HEK293 (cell line): Measurements from ENCODE around the gene VPS13D.

Experiments used
- SALL2 ChIP-seq: fragments of 450-650 bp; formaldehyde crosslinking; IDR thresholded peaks from 2 replicates; pipeline ENCODE4 v1.5.0; 2017; ENCODE audit warnings: missing biosample characterization, mild to moderate bottlenecking, missing genetic modification characterization, borderline replicate concordance
- YY1 ChIP-seq: fragments of 450-650 bp; formaldehyde crosslinking; IDR thresholded peaks from 2 replicates; pipeline ENCODE4 v1.5.1; 2018; ENCODE audit warnings: missing biosample characterization, missing genetic modification characterization
- ZBTB7A ChIP-seq: fragments of 450-650 bp; formaldehyde crosslinking; IDR thresholded peaks from 2 replicates; pipeline ENCODE4 v1.5.1; 2016; ENCODE audit warnings: low read depth, missing biosample characterization, missing genetic modification characterization
- ZNF138 ChIP-seq: fragments of 450-650 bp; formaldehyde crosslinking; IDR thresholded peaks from 2 replicates; pipeline ENCODE4 v1.5.1; 2016; ENCODE audit warnings: missing biosample characterization, missing genetic modification characterization, borderline replicate concordance
- ZNF324 ChIP-seq: fragments of 450-650 bp; formaldehyde crosslinking; IDR thresholded peaks from 2 replicates; pipeline ENCODE4 v1.5.1; 2016; ENCODE audit warnings: missing biosample characterization, missing genetic modification characterization
- ZNF501 ChIP-seq: fragments of 450-650 bp; formaldehyde crosslinking; IDR thresholded peaks from 2 replicates; pipeline ENCODE4 v1.5.1; 2016; ENCODE audit warnings: missing biosample characterization, missing genetic modification characterization
- ZNF621 ChIP-seq: fragments of 450-650 bp; formaldehyde crosslinking; IDR thresholded peaks from 2 replicates; pipeline ENCODE4 v1.5.1; 2017; ENCODE audit warnings: missing biosample characterization, missing genetic modification characterization
- ZNF624 ChIP-seq: fragments of 450-650 bp; formaldehyde crosslinking; IDR thresholded peaks from 2 replicates; pipeline ENCODE4 v1.5.1; 2017; ENCODE audit warnings: missing biosample characterization, missing genetic modification characterization
- ZNF677 ChIP-seq: fragments of 450-650 bp; IDR thresholded peaks from 2 replicates; pipeline ENCODE4 v1.5.0; 2018; ENCODE audit warnings: missing biosample characterization, mild to moderate bottlenecking, missing genetic modification characterization, moderate library complexity
- TF ChIP-seq, protein P1 (sequence below): fragments of 450-650 bp; formaldehyde crosslinking; IDR thresholded peaks from 2 replicates; pipeline ENCODE4 v1.5.1; 2016; ENCODE audit warnings: missing biosample characterization, missing genetic modification characterization
- TF ChIP-seq, protein P2 (sequence below): fragments of 450-650 bp; formaldehyde crosslinking; IDR thresholded peaks from 2 replicates; pipeline ENCODE4 v1.5.1; 2016; ENCODE audit warnings: missing biosample characterization, missing genetic modification characterization
- TF ChIP-seq, protein P3 (sequence below): fragments of 450-650 bp; formaldehyde crosslinking; IDR thresholded peaks from 2 replicates; pipeline ENCODE4 v1.5.1; 2016; ENCODE audit warnings: missing biosample characterization, missing genetic modification characterization

DNA sequence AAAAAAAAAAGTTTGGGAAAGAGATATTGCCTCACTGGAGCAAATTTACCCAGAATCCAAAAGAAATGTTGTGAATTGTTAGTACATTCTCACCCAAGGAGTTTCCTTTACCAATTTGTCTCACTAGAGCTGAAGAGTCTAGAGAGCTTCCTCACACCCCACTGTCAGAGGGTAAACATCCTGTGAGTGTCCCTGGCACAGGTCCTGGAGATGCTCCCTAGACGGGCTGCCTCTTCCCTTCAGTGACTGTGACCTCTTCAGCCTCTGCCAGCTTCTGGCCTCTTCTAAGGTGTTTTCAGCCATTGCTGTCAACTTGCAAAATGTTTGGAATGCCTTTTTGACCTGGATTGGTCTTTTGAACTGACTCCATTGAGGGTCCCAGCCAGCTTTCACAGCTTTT, 228.7 kb downstream of the VPS13D start:
- TF ChIP-seq, protein P1, sequence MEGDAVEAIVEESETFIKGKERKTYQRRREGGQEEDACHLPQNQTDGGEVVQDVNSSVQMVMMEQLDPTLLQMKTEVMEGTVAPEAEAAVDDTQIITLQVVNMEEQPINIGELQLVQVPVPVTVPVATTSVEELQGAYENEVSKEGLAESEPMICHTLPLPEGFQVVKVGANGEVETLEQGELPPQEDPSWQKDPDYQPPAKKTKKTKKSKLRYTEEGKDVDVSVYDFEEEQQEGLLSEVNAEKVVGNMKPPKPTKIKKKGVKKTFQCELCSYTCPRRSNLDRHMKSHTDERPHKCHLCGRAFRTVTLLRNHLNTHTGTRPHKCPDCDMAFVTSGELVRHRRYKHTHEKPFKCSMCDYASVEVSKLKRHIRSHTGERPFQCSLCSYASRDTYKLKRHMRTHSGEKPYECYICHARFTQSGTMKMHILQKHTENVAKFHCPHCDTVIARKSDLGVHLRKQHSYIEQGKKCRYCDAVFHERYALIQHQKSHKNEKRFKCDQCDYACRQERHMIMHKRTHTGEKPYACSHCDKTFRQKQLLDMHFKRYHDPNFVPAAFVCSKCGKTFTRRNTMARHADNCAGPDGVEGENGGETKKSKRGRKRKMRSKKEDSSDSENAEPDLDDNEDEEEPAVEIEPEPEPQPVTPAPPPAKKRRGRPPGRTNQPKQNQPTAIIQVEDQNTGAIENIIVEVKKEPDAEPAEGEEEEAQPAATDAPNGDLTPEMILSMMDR: no peak
- TF ChIP-seq, protein P2, sequence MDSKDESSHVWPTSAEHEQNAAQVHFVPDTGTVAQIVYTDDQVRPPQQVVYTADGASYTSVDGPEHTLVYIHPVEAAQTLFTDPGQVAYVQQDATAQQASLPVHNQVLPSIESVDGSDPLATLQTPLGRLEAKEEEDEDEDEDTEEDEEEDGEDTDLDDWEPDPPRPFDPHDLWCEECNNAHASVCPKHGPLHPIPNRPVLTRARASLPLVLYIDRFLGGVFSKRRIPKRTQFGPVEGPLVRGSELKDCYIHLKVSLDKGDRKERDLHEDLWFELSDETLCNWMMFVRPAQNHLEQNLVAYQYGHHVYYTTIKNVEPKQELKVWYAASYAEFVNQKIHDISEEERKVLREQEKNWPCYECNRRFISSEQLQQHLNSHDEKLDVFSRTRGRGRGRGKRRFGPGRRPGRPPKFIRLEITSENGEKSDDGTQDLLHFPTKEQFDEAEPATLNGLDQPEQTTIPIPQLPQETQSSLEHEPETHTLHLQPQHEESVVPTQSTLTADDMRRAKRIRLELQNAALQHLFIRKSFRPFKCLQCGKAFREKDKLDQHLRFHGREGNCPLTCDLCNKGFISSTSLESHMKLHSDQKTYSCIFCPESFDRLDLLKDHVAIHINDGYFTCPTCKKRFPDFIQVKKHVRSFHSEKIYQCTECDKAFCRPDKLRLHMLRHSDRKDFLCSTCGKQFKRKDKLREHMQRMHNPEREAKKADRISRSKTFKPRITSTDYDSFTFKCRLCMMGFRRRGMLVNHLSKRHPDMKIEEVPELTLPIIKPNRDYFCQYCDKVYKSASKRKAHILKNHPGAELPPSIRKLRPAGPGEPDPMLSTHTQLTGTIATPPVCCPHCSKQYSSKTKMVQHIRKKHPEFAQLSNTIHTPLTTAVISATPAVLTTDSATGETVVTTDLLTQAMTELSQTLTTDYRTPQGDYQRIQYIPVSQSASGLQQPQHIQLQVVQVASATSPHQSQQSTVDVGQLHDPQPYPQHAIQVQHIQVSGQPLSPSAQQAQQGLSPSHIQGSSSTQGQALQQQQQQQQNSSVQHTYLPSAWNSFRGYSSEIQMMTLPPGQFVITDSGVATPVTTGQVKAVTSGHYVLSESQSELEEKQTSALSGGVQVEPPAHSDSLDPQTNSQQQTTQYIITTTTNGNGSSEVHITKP: no peak
- TF ChIP-seq ZNF501 (tag by site-specific recombination): no peak
- TF ChIP-seq ZNF324: no peak
- TF ChIP-seq, protein P3, sequence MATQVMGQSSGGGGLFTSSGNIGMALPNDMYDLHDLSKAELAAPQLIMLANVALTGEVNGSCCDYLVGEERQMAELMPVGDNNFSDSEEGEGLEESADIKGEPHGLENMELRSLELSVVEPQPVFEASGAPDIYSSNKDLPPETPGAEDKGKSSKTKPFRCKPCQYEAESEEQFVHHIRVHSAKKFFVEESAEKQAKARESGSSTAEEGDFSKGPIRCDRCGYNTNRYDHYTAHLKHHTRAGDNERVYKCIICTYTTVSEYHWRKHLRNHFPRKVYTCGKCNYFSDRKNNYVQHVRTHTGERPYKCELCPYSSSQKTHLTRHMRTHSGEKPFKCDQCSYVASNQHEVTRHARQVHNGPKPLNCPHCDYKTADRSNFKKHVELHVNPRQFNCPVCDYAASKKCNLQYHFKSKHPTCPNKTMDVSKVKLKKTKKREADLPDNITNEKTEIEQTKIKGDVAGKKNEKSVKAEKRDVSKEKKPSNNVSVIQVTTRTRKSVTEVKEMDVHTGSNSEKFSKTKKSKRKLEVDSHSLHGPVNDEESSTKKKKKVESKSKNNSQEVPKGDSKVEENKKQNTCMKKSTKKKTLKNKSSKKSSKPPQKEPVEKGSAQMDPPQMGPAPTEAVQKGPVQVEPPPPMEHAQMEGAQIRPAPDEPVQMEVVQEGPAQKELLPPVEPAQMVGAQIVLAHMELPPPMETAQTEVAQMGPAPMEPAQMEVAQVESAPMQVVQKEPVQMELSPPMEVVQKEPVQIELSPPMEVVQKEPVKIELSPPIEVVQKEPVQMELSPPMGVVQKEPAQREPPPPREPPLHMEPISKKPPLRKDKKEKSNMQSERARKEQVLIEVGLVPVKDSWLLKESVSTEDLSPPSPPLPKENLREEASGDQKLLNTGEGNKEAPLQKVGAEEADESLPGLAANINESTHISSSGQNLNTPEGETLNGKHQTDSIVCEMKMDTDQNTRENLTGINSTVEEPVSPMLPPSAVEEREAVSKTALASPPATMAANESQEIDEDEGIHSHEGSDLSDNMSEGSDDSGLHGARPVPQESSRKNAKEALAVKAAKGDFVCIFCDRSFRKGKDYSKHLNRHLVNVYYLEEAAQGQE (tag by site-specific recombination): no peak
- no peak for TF ChIP-seq ZNF138
- no peak for TF ChIP-seq ZNF624 (tag by site-specific recombination)
- no peak for TF ChIP-seq ZBTB7A (tag by site-specific recombination)
- TF ChIP-seq SALL2 (tag by site-specific recombination): no peak
- TF ChIP-seq YY1 (tag by site-specific recombination): no peak
- no peak for TF ChIP-seq ZNF621 (tag by site-specific recombination)
- no peak for TF ChIP-seq ZNF677 (tag by site-specific recombination)
